PFSK-1 (cell line): ENCODE data around the gene GLIPR2.

ENCODE experiments used
- FOXP2 ChIP-seq: optimal IDR thresholded peaks from 2 replicates; pipeline ENCODE3; 2011; ENCODE audit warnings: borderline replicate concordance, control low read depth, inconsistent platforms; ENCODE audit not compliant: insufficient read depth; ENCODE audit errors: extremely low read length, extremely low read depth
- POLR2AphosphoS5 ChIP-seq: IDR thresholded peaks from 2 replicates; pipeline ENCODE4 v1.6.1; 2012; ENCODE audit warnings: low read depth, mild to moderate bottlenecking, control low read depth, low read length, moderate library complexity
- SIN3A ChIP-seq: IDR thresholded peaks from 2 replicates; pipeline ENCODE4 v1.6.1; 2012; ENCODE audit warnings: mild to moderate bottlenecking, low read length, moderate library complexity, borderline replicate concordance; ENCODE audit not compliant: insufficient read depth
- TAF1 ChIP-seq: IDR thresholded peaks from 2 replicates; pipeline ENCODE4 v1.6.1; 2012; ENCODE audit warnings: low read length, control low read depth, borderline replicate concordance; ENCODE audit not compliant: insufficient read depth
- TF ChIP-seq, protein P1 (sequence below), 2 experiments: IDR thresholded peaks; 2 replicates each; pipeline versions ENCODE4 v1.6.1 to v1.8.0; 2011 to 2012; ENCODE audit warnings: low read depth in 2 of 2, low read length in 2 of 2, control low read depth in 1 of 2, inconsistent platforms in 1 of 2, mild to moderate bottlenecking in 1 of 2, moderate library complexity in 1 of 2; ENCODE audit not compliant: insufficient read depth in 1 of 2

The GLIPR2 gene

DNA sequence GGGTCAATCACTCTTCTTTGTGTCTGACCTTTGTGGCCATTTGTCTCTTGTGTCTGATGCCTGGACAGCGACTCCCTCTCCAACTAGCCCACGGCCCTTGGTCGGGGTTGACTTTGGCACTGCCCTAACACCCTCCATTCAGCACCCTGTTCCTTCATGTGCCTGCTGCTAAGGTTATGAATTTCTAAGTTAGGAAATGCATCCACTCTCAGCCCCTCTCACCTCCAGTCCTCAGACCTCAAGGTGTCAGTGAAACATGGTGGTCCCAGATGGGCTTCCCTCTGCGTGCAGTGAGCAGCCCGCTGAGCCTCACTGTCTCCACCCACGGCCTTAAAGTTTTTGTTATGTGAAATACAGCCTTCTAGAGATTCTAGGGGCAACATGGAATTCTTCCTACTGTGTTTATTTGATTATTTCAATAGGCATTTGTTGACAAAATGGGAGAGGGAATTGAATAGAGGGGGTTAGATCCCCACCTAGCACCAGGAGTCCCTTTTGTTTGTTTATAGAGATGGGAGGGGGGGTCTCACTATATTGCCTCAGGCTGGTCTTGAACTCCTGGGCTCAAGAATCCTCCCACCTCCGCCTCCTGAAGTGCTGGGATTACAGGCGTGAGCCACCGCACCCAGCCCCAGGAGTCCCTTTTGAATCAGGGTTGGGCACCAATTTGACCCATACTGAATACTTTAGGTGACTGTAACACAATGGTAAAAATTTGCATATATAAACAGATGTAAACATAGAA is 1.6 kb upstream of the GLIPR2 start:
- TF ChIP-seq SIN3A = no peak
- TF ChIP-seq POLR2AphosphoS5 = no peak
- TF ChIP-seq TAF1 = no peak
- no peak for TF ChIP-seq FOXP2
- TF ChIP-seq, protein P1, sequence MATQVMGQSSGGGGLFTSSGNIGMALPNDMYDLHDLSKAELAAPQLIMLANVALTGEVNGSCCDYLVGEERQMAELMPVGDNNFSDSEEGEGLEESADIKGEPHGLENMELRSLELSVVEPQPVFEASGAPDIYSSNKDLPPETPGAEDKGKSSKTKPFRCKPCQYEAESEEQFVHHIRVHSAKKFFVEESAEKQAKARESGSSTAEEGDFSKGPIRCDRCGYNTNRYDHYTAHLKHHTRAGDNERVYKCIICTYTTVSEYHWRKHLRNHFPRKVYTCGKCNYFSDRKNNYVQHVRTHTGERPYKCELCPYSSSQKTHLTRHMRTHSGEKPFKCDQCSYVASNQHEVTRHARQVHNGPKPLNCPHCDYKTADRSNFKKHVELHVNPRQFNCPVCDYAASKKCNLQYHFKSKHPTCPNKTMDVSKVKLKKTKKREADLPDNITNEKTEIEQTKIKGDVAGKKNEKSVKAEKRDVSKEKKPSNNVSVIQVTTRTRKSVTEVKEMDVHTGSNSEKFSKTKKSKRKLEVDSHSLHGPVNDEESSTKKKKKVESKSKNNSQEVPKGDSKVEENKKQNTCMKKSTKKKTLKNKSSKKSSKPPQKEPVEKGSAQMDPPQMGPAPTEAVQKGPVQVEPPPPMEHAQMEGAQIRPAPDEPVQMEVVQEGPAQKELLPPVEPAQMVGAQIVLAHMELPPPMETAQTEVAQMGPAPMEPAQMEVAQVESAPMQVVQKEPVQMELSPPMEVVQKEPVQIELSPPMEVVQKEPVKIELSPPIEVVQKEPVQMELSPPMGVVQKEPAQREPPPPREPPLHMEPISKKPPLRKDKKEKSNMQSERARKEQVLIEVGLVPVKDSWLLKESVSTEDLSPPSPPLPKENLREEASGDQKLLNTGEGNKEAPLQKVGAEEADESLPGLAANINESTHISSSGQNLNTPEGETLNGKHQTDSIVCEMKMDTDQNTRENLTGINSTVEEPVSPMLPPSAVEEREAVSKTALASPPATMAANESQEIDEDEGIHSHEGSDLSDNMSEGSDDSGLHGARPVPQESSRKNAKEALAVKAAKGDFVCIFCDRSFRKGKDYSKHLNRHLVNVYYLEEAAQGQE (IDR thresholded peaks at IDR 0.05; ENCODE audit: insufficient read depth in 1 of 2, low read depth in 2 of 2, low read length in 2 of 2) = no peak

DNA sequence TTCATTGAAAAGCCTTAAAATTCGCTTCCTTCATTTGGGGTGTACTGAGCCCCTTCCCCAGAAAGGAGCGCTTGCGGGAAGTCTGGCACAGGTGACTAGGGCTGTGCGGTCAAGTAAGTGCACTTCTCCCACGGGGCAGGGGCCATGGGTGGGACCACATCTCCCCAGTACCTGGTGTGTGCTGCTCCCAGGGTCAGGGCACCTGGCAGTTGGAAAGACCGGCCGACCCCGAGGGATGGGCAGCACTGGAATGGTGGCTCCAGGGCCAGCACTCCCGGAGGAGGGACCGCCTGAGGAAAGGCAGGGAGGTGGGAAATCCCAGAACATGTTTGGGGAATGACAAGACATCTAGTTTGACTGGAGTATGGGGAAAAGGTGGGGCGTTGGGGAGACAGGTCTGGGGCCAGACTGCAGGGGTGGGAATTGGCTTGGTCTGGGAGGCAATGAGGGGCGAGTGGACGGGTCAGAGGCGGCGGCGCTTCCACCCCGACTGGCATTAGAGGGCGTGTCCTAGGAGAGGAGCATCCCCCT is 727 bp upstream of the GLIPR2 start:
- no peak for TF ChIP-seq SIN3A
- no peak for TF ChIP-seq FOXP2
- TF ChIP-seq, protein P1 (IDR thresholded peaks at IDR 0.05; ENCODE audit: insufficient read depth in 1 of 2, low read depth in 2 of 2, low read length in 2 of 2) = no peak
- no peak for TF ChIP-seq POLR2AphosphoS5

DNA sequence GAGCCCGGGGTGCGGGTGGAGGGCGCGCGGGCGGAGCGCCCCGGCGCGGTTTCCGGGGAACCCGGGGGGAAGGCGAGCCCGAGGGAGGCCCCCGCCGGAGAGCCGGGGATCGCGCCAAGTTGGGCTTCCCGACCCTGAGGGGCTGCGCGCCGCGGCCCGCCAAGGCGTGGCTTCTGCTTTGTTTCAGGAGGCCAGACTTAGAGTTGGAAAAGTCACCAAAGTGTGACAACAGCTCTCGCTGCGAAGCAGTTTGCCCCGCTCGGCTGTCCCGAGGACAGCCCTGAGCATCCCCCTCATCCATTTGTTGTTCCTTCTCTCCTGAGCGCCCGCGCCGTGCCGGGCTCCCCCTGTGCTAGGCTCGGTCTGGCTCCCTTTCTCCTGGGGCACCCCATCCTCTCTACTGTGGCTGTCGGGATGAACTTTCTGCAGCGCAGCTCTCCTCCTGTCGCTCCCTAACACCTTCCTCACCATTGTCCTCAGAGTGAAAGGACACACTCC is 410 bp downstream of the GLIPR2 start:
- TF ChIP-seq TAF1 (no peak), POLR2AphosphoS5 (no peak), FOXP2 (no peak), SIN3A (no peak)
- TF ChIP-seq, protein P1 (IDR thresholded peaks at IDR 0.05; ENCODE audit: insufficient read depth in 1 of 2, low read depth in 2 of 2, low read length in 2 of 2) = no peak

DNA sequence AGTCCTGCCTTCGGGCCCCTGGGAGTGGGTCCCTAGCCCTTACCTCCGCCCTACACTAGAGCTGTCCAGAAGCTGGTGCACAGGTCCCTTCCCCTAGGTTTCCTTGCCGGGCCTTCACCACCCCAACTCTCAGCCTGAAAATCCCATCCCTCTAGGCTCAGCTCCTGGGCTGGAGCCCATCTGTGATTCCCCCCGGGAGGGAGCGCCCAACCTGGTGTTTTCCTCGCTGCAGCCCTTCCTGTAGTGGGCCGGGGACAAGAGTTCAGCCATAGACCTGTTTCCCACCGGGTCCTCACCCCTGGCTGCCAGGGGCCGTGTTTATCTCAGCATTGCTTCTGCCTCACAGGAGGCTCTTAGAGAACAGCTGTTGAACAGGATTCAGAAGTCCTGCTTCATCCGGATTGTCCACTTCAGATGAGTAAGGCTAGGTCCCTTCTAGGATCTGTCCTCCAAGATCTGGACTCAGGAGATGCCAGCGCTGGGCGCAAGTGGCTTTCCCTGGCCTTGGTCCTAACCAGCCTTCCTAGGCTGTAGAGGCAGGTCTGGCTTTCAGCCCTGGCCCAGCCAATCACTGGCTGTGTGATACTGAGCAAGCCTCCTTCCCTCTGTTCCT is 965 bp downstream of the GLIPR2 start:
- TF ChIP-seq, protein P1 (IDR thresholded peaks at IDR 0.05; ENCODE audit: insufficient read depth in 1 of 2, low read depth in 2 of 2, low read length in 2 of 2) = no peak
- TF ChIP-seq FOXP2 (no peak), TAF1 (no peak), POLR2AphosphoS5 (no peak), SIN3A (no peak)
